Measurements from ENCODE around the gene PFKFB3. TPM values are rescaled to one million over a fixed set of nuclear protein-coding genes. Genes with fewer than 3 reads are reported as not detected.
A peak's percentile ranks its signal among the peaks of the same experiment; 100 is the strongest.

Gene PFKFB3
- total RNA-seq, 6 donors from 2014 or later: 48.2 to 236 (median 83.5) TPM

GRCh38 chr10:6274040-6274439, 71.3 kb downstream of the PFKFB3 start:
- no peaks in the 10 kb centered on the region for H3K36me3 ChIP-seq
- peak; percentile 15 to 60 for ATAC-seq (ENCODE audit: low FRiP score in 2 of 2)
- no peak overlapping the region for H3K4me3 ChIP-seq
- WGBS, 2 donors: 46 to 67% methylated on average over 4 of the region's 4 CpGs
- H3K9me3 ChIP-seq: no peaks in the 10 kb centered on the region
- DNase-seq: peak in 1 of 2 donors; percentile 53
- H3K27ac ChIP-seq: peak overlapping the region; percentile 80 to 90 (median 84)
- no peaks in the 10 kb centered on the region for H3K27me3 ChIP-seq
- H3K4me1 ChIP-seq: peaks cover 23 to 60% (median 44%) of the 10 kb centered on the region in 4 donors
- TF ChIP-seq, protein P1, sequence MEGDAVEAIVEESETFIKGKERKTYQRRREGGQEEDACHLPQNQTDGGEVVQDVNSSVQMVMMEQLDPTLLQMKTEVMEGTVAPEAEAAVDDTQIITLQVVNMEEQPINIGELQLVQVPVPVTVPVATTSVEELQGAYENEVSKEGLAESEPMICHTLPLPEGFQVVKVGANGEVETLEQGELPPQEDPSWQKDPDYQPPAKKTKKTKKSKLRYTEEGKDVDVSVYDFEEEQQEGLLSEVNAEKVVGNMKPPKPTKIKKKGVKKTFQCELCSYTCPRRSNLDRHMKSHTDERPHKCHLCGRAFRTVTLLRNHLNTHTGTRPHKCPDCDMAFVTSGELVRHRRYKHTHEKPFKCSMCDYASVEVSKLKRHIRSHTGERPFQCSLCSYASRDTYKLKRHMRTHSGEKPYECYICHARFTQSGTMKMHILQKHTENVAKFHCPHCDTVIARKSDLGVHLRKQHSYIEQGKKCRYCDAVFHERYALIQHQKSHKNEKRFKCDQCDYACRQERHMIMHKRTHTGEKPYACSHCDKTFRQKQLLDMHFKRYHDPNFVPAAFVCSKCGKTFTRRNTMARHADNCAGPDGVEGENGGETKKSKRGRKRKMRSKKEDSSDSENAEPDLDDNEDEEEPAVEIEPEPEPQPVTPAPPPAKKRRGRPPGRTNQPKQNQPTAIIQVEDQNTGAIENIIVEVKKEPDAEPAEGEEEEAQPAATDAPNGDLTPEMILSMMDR (IDR thresholded peaks at IDR 0.05): no peak
- TF ChIP-seq EP300 (IDR thresholded peaks at IDR 0.05) (peak in 1 of 4 donors; percentile 46), POLR2AphosphoS5 (IDR thresholded peaks at IDR 0.05) (peak in 1 of 2 donors; percentile 68)

- no peaks in the 10 kb centered on the region for H3K27me3 ChIP-seq
- no peaks in the 10 kb centered on the region for H3K9me3 ChIP-seq
- H3K36me3 ChIP-seq: no peaks in the 10 kb centered on the region
- peaks cover 23 to 63% (median 42%) of the 10 kb centered on the region in 4 donors for H3K4me1 ChIP-seq
- H3K4me3 ChIP-seq: no peak overlapping the region
- WGBS, 2 donors: 77 to 95% methylated on average over 7 of the region's 7 CpGs
- no peak for ATAC-seq (ENCODE audit: low FRiP score in 2 of 2)
- DNase-seq: no peak
- H3K27ac ChIP-seq: peak overlapping the region; percentile 80 to 90 (median 84)
- TF ChIP-seq EP300 (IDR thresholded peaks at IDR 0.05) (no peak), POLR2AphosphoS5 (IDR thresholded peaks at IDR 0.05) (no peak), POLR2A (IDR thresholded peaks at IDR 0.05) (no peak)
- TF ChIP-seq, protein P1 (IDR thresholded peaks at IDR 0.05): no peak
Measured at GRCh38 chr10:6274484-6274883, 71.8 kb downstream of the PFKFB3 start.

GRCh38 chr10:6275022-6275997, 72.6 kb downstream of the PFKFB3 start:
- Histone ChIP-seq H3K4me1 (peaks cover 24 to 58% (median 38%) of the 10 kb centered on the region in 4 donors), H3K36me3 (no peaks in the 10 kb centered on the region), H3K9me3 (no peaks in the 10 kb centered on the region), H3K27me3 (no peaks in the 10 kb centered on the region), H3K4me3 (peak overlapping the region in 1 of 4 donors; percentile 9), H3K27ac (peak overlapping the region; percentile 80 to 90 (median 84))
- TF ChIP-seq POLR2AphosphoS5 (IDR thresholded peaks at IDR 0.05) (peak; percentile 98 to 100), EP300 (IDR thresholded peaks at IDR 0.05) (peak; percentile 89 to 99 (median 94)), POLR2A (IDR thresholded peaks at IDR 0.05) (peak in 2 of 4 donors; percentile 35 to 75)
- TF ChIP-seq, protein P1 (IDR thresholded peaks at IDR 0.05): peak in 3 of 6 experiments; percentile 6 to 12 (median 10)
- WGBS, 2 donors: 53 to 59% methylated on average over 26 to 29 of the region's 29 CpGs
- ATAC-seq (ENCODE audit: low FRiP score in 2 of 2) (peak; percentile 92 to 96), DNase-seq (peak; percentile 87 to 97)

DNA sequence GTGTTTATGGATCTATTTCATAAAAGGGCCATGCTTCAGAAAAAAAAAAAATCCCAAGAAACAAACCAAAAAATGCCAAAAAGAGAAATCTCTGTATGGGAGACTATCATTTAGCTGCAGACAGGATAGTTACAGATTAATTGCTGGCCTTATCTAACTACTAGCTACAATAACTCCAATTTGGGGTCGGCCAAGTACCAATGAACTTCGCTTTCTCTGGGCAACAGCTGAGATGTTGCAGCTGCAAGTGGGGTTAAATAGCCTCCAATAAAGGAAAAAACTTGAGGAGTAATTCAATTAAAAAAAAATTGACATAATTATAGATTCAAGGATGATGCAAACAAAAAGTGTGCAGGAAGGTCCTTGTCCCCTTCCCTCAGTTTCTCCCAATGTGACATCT, 73.6 kb downstream of the PFKFB3 start:
- Histone ChIP-seq H3K4me3 (no peak overlapping the region), H3K27ac (peak overlapping the region in 2 of 4 donors; percentile 82 to 85), H3K4me1 (peaks cover 20 to 47% (median 33%) of the 10 kb centered on the region in 4 donors), H3K36me3 (no peaks in the 10 kb centered on the region), H3K9me3 (no peaks in the 10 kb centered on the region), H3K27me3 (no peaks in the 10 kb centered on the region)
- WGBS, 2 donors: 88 to 93% methylated on average over 2 of the region's 2 CpGs
- TF ChIP-seq POLR2AphosphoS5 (IDR thresholded peaks at IDR 0.05) (no peak), POLR2A (IDR thresholded peaks at IDR 0.05) (no peak)
- no peak for DNase-seq
- ATAC-seq (ENCODE audit: low FRiP score in 2 of 2): no peak

GRCh38 chr10:6278519-6279120, 75.9 kb downstream of the PFKFB3 start:
- DNase-seq: no peak
- no peaks in the 10 kb centered on the region for H3K36me3 ChIP-seq
- no peak for ATAC-seq (ENCODE audit: low FRiP score in 2 of 2)
- no peak overlapping the region for H3K4me3 ChIP-seq
- WGBS, 2 donors: 86 to 87% methylated on average over 9 of the region's 9 CpGs
- peaks cover 18 to 31% (median 24%) of the 10 kb centered on the region in 4 donors for H3K4me1 ChIP-seq
- H3K9me3 ChIP-seq: no peaks in the 10 kb centered on the region
- TF ChIP-seq POLR2A (IDR thresholded peaks at IDR 0.05): no peak
- no peak for TF ChIP-seq EP300 (IDR thresholded peaks at IDR 0.05)
- no peak for TF ChIP-seq POLR2AphosphoS5 (IDR thresholded peaks at IDR 0.05)
- TF ChIP-seq, protein P1 (IDR thresholded peaks at IDR 0.05): no peak
- no peaks in the 10 kb centered on the region for H3K27me3 ChIP-seq
- H3K27ac ChIP-seq: no peak overlapping the region
